Activated CD4-positive, CD25-positive, alpha-beta regulatory T cell treated with anti-CD3 and anti-CD28 coated beads, Interleukin-2, amount 50 U/mL, for 16 hours (primary cell): ENCODE data around the gene FGF14.
"Not testable (repeated sequence)": the region's sequence is repeated elsewhere in the genome, so short reads cannot be mapped to it uniquely, and the experiment has no call there.

Experiments used
- DNase-seq: peaks from one replicate; pipeline ENCODE4 v3.0.0-alpha.2; 2020; ENCODE audit warnings: low read depth, low spot score

FGF14 gene

GRCh38 chr13:102040812-102041211 is 361.0 kb downstream of the FGF14 start:
- DNase-seq = no peak

GRCh38 chr13:102039264-102039663 is 362.6 kb downstream of the FGF14 start:
- no peak for DNase-seq

GRCh38 chr13:102038787-102039186 is 363.1 kb downstream of the FGF14 start:
- no peak for DNase-seq

- DNase-seq = no peak
Measured at GRCh38 chr13:102035969-102036368, 365.9 kb downstream of the FGF14 start.

GRCh38 chr13:102033857-102034331 is 368.0 kb downstream of the FGF14 start:
- no peak for DNase-seq

GRCh38 chr13:102033386-102033785 is 368.5 kb downstream of the FGF14 start:
- no peak for DNase-seq

- no peak for DNase-seq
Measured at GRCh38 chr13:102028868-102029267, 373.0 kb downstream of the FGF14 start.

GRCh38 chr13:102028206-102028605 is 373.6 kb downstream of the FGF14 start:
- DNase-seq = no peak

GRCh38 chr13:102021777-102022176 is 380.1 kb downstream of the FGF14 start:
- DNase-seq = no peak

GRCh38 chr13:102020611-102021216 is 381.1 kb downstream of the FGF14 start:
- no peak for DNase-seq

- DNase-seq = no peak
Measured at GRCh38 chr13:102018716-102019115, 383.1 kb downstream of the FGF14 start.

- DNase-seq = no peak
Measured at GRCh38 chr13:102017248-102017647, 384.6 kb downstream of the FGF14 start.

GRCh38 chr13:102012299-102013293 is 389.3 kb downstream of the FGF14 start:
- no peak for DNase-seq

GRCh38 chr13:102011455-102011854 is 390.4 kb downstream of the FGF14 start:
- DNase-seq = not testable (repeated sequence)

GRCh38 chr13:102003848-102004570 is 397.8 kb downstream of the FGF14 start:
- no peak for DNase-seq

GRCh38 chr13:102002287-102002686 is 399.6 kb downstream of the FGF14 start:
- DNase-seq = no peak

GRCh38 chr13:102000764-102001163 is 401.1 kb downstream of the FGF14 start:
- no peak for DNase-seq

- no peak for DNase-seq
Measured at GRCh38 chr13:101998129-101998528, 403.7 kb downstream of the FGF14 start.

- no peak for DNase-seq
Measured at GRCh38 chr13:101996954-101997353, 404.9 kb downstream of the FGF14 start.

- DNase-seq = no peak
Measured at GRCh38 chr13:101989798-101990350, 412.0 kb downstream of the FGF14 start.

- no peak for DNase-seq
Measured at GRCh38 chr13:101988140-101988539, 413.7 kb downstream of the FGF14 start.

- no peak for DNase-seq
Measured at GRCh38 chr13:101986316-101986715, 415.5 kb downstream of the FGF14 start.
